ENCODE results near the gene BCL11A. TPM values are rescaled to one million over a fixed set of nuclear protein-coding genes. Genes with fewer than 3 reads are reported as not detected.

BCL11A gene
- total and polyA plus RNA-seq, 2 of the 13 experiments (the other 11 are each of a cell fraction or from before 2014, with no cell fraction given), result not detected

- TF ChIP-seq HMGA1 (CRISPR knock-in tag; conservative IDR thresholded peaks at IDR 0.05) (no peak), NR2F1 (CRISPR knock-in tag; IDR thresholded peaks at IDR 0.05) (no peak), ZNF383 (CRISPR knock-in tag; IDR thresholded peaks at IDR 0.05; ENCODE audit: borderline replicate concordance) (no peak), NFKB2 (CRISPR knock-in tag; IDR thresholded peaks at IDR 0.05; ENCODE audit: borderline replicate concordance) (no peak), MNT (IDR thresholded peaks at IDR 0.05) (no peak), ZNF318 (CRISPR knock-in tag; IDR thresholded peaks at IDR 0.05) (no peak), ZNF691 (CRISPR knock-in tag; IDR thresholded peaks at IDR 0.05; ENCODE audit: borderline replicate concordance, low read depth) (no peak)
Measured at GRCh38 chr2:60469536-60470317, 83.7 kb downstream of the BCL11A start (continued).

All from HepG2 (cell line).